PC-9 (cell line): ENCODE results near the gene GLCCI1. TPM values are rescaled to one million over a fixed set of nuclear protein-coding genes. Genes with fewer than 3 reads are reported as not detected.

Source experiments
- BruUV-seq: library from RNA; stranded (reverse); fragments of 400-500 nt; replicated peaks from 2 replicates; lab custom pipeline; 2021; lab: Mats Ljungman, UMichigan
- CTCF ChIA-PET: fragments of 300-600 bp; sonication (Branson Sonifier 250); formaldehyde crosslinking; loops from one replicate; lab custom pipeline; 2022; ENCODE audit warnings: antibody characterized with exemption; lab: Charles Lee
- POLR2A ChIA-PET: fragments of 300-600 bp; sonication (Branson Sonifier 250); formaldehyde crosslinking; loops from one replicate; lab custom pipeline; 2022; ENCODE audit warnings: antibody characterized with exemption; ENCODE audit not compliant: unreplicated experiment; lab: Charles Lee
- DNase-seq, 2 experiments: peaks; one replicate each; pipeline versions ENCODE4 v3.0.0 to v3.0.0-alpha.2; 2015 to 2022; ENCODE audit warnings: mixed read lengths in 1 of 2
- H2AFZ ChIP-seq: fragments of 200-600 bp; sonication (generic); 2 replicates; pipeline ENCODE4 v1.8.1; 2017; ENCODE audit warnings: antibody characterized with exemption
- H3F3A ChIP-seq: fragments of 200-600 bp; sonication (generic); 2 replicates; pipeline ENCODE4 v1.8.1; 2017; ENCODE audit warnings: antibody characterized with exemption, mild to moderate bottlenecking, low read depth; ENCODE audit not compliant: insufficient read depth
- H3K27ac ChIP-seq: fragments of 200-600 bp; sonication (generic); 2 replicates; pipeline ENCODE4 v1.6.1; 2016; ENCODE audit warnings: mixed run types
- H3K27me3 ChIP-seq: fragments of 200-600 bp; sonication (generic); 2 replicates; pipeline ENCODE4 v1.6.1; 2016; ENCODE audit warnings: low read depth, mixed run types; ENCODE audit not compliant: insufficient read depth
- H3K36me3 ChIP-seq: fragments of 200-600 bp; sonication (generic); 2 replicates; pipeline ENCODE4 v1.6.1; 2016; ENCODE audit warnings: low read depth, mixed run types
- H3K4me1 ChIP-seq: fragments of 200-600 bp; sonication (generic); replicated peaks from 2 replicates; pipeline ENCODE4 v1.6.1; 2016; ENCODE audit warnings: mixed run types; ENCODE audit not compliant: insufficient read depth
- H3K4me2 ChIP-seq: fragments of 200-600 bp; sonication (generic); 2 replicates; pipeline ENCODE4 v1.6.1; 2017; ENCODE audit warnings: mixed run types
- H3K4me3 ChIP-seq: fragments of 200-600 bp; sonication (generic); 2 replicates; pipeline ENCODE4 v1.6.1; 2016; ENCODE audit warnings: mixed run types
- H3K79me2 ChIP-seq: fragments of 200-600 bp; sonication (generic); 2 replicates; pipeline ENCODE4 v1.6.1; 2017; ENCODE audit warnings: low read depth, mixed run types
- H3K9me2 ChIP-seq: fragments of 200-600 bp; sonication (generic); 2 replicates; pipeline ENCODE4 v1.8.1; 2017; ENCODE audit warnings: mild to moderate bottlenecking; ENCODE audit not compliant: insufficient read depth
- H3K9me3 ChIP-seq: fragments of 200-600 bp; sonication (generic); 2 replicates; pipeline ENCODE4 v1.8.1; 2016; ENCODE audit warnings: low read depth; ENCODE audit not compliant: insufficient read depth
- H4K20me1 ChIP-seq: fragments of 200-600 bp; sonication (generic); 2 replicates; pipeline ENCODE4 v1.8.1; 2017; ENCODE audit not compliant: insufficient read depth
- CTCF ChIP-seq: fragments of 200-600 bp; sonication (generic); conservative IDR thresholded peaks from 2 replicates; pipeline ENCODE4 v1.6.1; 2017; ENCODE audit warnings: mixed run types, antibody characterized with exemption, mild to moderate bottlenecking, moderate library complexity
- EZH2 ChIP-seq: fragments of 200-600 bp; sonication (generic); IDR thresholded peaks from 2 replicates; pipeline ENCODE4 v1.8.0; 2017; ENCODE audit warnings: antibody characterized with exemption, low read depth
- intact Hi-C: fragments of 100-400 bp; cut with micrococcal nuclease; formaldehyde crosslinking; loops from one replicate; pipeline ENCODE4 v1.10.0; 2022; ENCODE audit not compliant: unreplicated experiment
- total RNA-seq: library from RNA; stranded (reverse); gene quantifications from 2 replicates; pipeline ENCODE4 v1.2.3, GENCODE V29; 2021

Gene GLCCI1
- total RNA-seq, 1 experiment from 2014 or later, result 42.1 TPM

GRCh38 chr7:8114175-8114574, 145.6 kb downstream of the GLCCI1 start:
- ChIA-PET POLR2A (no interaction called here), CTCF (no interaction called here)
- Histone ChIP-seq H3K4me1 (peaks cover 11% of the 10 kb centered on the region), H3K4me2 (no peak overlapping the region), H4K20me1 (no peaks in the 10 kb centered on the region), H3F3A (peaks cover 8% of the 10 kb centered on the region; the same call in 1 of the 2 replicates), H3K4me3 (no peak overlapping the region), H3K27me3 (no peaks in the 10 kb centered on the region), H3K79me2 (no peaks in the 10 kb centered on the region), H3K9me3 (no peaks in the 10 kb centered on the region), H3K36me3 (no peaks in the 10 kb centered on the region), H3K27ac (no peak overlapping the region), H2AFZ (no peak overlapping the region), H3K9me2 (no peaks in the 10 kb centered on the region)
- no peak for DNase-seq
- TF ChIP-seq CTCF (no peak), EZH2 (no peak)
- intact Hi-C loops, result no loop called here
- BruUV-seq, result no TSS peak

DNA sequence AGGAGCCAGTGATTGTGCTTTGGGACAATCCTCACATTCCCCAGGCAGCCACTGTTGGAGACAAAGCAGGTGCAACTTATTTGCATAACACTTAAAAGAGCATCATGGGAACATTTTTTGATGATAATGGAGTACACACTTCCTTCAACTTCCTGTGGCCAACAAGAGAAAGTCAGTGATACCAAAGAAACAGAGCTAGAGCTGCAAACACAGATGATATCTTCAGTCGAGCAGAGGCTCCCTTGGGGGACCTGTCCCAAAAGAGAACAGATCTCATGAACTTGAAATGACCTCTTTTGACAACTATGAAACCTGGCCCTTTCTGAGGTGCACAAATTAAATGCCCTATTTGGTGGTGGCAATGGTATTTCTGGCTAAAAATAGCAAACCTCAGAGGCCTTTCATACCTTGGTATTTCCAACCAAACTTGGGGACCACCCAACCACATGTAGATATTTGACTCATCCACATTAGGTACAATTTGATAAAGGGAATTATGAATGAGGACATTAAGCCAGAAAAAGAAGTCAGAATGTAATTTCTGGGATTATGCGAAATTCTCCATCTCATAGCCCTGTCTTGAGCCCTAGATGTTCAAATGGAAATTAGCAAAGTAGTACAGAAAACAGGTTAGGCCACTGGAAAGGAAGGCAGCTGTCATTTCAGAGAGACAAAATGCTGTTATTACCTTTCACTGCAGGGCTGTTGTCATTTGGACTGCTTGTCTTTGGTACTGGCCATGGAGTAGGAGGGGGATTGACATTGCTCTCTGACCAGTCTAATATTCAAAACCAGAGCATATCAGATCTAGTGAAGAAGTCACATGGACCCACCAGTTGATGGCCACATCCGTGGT, 147.2 kb downstream of the GLCCI1 start:
- POLR2A ChIA-PET, result no interaction called here
- BruUV-seq, result no TSS peak

DNA sequence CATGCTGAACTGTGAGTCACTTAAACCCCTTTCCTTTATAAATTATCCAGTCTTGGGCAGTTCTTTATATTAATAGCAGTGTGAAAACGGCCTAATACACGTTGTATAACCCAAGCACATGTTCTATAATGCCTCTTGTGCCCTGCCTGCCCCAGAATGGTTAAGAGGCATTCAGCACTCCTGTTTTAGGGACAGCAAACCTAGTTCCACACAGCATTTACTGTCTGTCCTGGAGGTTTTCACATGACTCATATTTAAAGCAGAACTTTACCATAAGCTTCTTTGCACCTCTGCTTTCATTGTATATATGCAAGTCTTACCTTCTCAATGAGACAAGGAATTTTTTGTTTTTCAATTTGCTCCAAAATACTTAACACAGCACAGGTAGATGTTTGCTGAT, 148.6 kb downstream of the GLCCI1 start:
- Histone ChIP-seq H4K20me1 (no peaks in the 10 kb centered on the region), H3K79me2 (no peaks in the 10 kb centered on the region), H3K4me3 (no peak overlapping the region), H3K36me3 (no peaks in the 10 kb centered on the region), H3K4me2 (no peak overlapping the region), H2AFZ (no peak overlapping the region), H3K27me3 (no peaks in the 10 kb centered on the region), H3F3A (no peaks in the 10 kb centered on the region), H3K4me1 (no peaks in the 10 kb centered on the region), H3K27ac (no peak overlapping the region), H3K9me2 (no peaks in the 10 kb centered on the region), H3K9me3 (no peaks in the 10 kb centered on the region)
- ChIA-PET CTCF (no interaction called here), POLR2A (no interaction called here)
- DNase-seq, result no peak
- BruUV-seq, result no TSS peak
- intact Hi-C loops, result no loop called here
- no peak for TF ChIP-seq CTCF
- TF ChIP-seq EZH2, result no peak

More for the DNA sequence above, 147.2 kb downstream of the GLCCI1 start:
- Histone ChIP-seq H3K27me3 (no peaks in the 10 kb centered on the region), H3K4me1 (no peaks in the 10 kb centered on the region), H3K9me3 (no peaks in the 10 kb centered on the region), H3K9me2 (no peaks in the 10 kb centered on the region), H3K4me2 (no peak overlapping the region), H4K20me1 (no peaks in the 10 kb centered on the region), H2AFZ (no peak overlapping the region), H3K4me3 (no peak overlapping the region), H3K79me2 (no peaks in the 10 kb centered on the region), H3F3A (no peaks in the 10 kb centered on the region), H3K36me3 (no peaks in the 10 kb centered on the region), H3K27ac (no peak overlapping the region)
- intact Hi-C loops, result no loop called here
- TF ChIP-seq CTCF, result no peak
- TF ChIP-seq EZH2, result no peak
- no peak for DNase-seq
- CTCF ChIA-PET, result no interaction called here
